ENCODE measurements around the gene RMDN2. TPM values are rescaled to one million over a fixed set of nuclear protein-coding genes. Genes with fewer than 3 reads are reported as not detected.

Gene RMDN2
- total RNA-seq, 1 experiment from 2014 or later, result 3.0 TPM

DNA sequence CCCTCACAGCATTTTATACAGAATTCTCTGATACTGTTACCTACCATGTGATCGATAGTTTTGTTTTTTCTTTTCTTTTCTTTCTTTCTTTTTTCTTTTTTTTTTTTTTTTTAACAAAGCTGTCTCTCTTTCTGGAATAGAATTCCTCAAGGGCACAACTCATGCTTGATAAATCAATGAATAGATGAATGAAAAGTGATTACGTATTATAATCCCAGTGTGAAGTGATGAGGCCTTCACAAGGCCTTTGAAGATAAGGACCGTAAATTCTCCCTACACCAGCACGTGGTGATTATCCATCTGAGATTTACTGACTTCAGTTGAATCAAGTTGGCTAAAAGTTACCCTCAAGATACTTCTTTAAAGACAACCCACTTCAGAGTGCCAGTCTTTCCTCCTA is 46.6 kb upstream of the RMDN2 start (continued):
- TF ChIP-seq, protein P1, sequence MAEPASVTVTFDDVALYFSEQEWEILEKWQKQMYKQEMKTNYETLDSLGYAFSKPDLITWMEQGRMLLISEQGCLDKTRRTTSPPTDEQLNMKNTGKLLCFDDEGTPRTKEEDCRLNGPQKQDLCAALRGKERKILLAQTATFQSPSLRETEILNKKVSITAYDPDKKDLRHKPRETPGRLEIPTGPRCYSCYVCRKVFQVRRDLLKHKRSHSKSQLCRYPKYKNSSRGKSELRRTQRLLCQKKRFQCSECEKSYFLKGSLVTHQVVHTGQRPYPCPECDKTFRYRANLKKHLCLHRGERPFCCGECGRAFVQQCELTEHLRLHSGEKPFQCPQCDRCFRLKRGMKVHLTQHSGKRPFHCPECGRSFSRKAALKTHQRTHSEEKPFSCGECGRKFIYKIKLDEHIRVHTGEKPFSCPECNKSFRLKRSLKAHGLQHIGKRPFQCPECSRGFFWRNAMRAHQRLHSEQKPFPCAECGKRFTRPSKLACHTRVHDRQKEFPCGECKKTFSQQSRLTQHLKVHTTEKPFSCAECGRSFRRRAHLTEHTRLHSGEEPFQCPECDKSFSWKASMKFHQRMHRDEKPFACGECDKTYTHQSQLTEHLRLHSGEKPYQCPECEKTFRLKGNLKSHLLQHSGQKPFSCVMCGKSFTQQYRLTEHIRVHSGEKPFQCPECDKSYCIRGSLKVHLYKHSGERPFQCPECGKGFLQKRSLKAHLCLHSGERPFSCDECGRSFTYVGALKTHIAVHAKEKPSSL (CRISPR knock-in tag; conservative IDR thresholded peaks at IDR 0.05), result no peak

DNA sequence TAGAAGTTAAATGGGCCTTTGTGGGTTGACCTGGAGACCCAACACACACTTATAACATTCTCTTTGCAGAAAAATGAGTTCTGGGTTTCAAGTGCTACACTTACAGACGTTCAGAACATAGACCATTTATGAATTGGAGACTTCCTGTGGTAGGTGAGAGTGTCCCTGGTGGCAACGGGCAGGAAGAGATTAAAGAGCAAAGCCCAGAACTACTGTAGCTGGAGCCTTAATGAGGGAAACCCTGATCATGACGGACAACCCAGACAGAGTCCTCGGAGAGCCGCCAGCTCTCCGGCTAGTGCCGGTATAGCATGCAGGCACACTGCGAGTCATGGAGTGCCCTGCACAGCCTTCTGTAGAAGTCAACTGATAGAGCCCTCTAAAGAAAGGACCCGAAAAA is 44.5 kb upstream of the RMDN2 start:
- no peak overlapping the region for H3K27ac Mint-ChIP-seq
- H3K27me3 Mint-ChIP-seq (ENCODE audit: low read depth), result no peaks in the 10 kb centered on the region
- no peaks in the 10 kb centered on the region for H3K9me3 Mint-ChIP-seq
- peaks cover 25% of the 10 kb centered on the region for H3K4me1 Mint-ChIP-seq
- H3K36me3 Mint-ChIP-seq, result no peaks in the 10 kb centered on the region
- no peak overlapping the region for H3K4me3 Mint-ChIP-seq
- ATAC-seq (no peak), DNase-seq (ENCODE audit: low spot score) (no peak)
- TF ChIP-seq, protein P2, sequence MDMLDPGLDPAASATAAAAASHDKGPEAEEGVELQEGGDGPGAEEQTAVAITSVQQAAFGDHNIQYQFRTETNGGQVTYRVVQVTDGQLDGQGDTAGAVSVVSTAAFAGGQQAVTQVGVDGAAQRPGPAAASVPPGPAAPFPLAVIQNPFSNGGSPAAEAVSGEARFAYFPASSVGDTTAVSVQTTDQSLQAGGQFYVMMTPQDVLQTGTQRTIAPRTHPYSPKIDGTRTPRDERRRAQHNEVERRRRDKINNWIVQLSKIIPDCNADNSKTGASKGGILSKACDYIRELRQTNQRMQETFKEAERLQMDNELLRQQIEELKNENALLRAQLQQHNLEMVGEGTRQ (CRISPR knock-in tag; IDR thresholded peaks at IDR 0.05), result no peak
- TF ChIP-seq ESRRA (CRISPR knock-in tag; IDR thresholded peaks at IDR 0.05; ENCODE audit: borderline replicate concordance) (no peak), CREM (CRISPR knock-in tag; IDR thresholded peaks at IDR 0.05) (no peak), NR3C1 (CRISPR knock-in tag; conservative IDR thresholded peaks at IDR 0.05; ENCODE audit: low read depth) (no peak)
- TF ChIP-seq, protein P3, sequence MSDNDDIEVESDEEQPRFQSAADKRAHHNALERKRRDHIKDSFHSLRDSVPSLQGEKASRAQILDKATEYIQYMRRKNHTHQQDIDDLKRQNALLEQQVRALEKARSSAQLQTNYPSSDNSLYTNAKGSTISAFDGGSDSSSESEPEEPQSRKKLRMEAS (CRISPR knock-in tag; IDR thresholded peaks at IDR 0.05), result no peak
- ChIA-PET POLR2A (no interaction called here), CTCF (interaction anchor here (1.1 to 1.9 kb wide), 3 partner anchors 466 to 490 kb away, joined by 3 to 7 read pairs (median 4); no protein-coding TSS in a partner anchor)

DNA sequence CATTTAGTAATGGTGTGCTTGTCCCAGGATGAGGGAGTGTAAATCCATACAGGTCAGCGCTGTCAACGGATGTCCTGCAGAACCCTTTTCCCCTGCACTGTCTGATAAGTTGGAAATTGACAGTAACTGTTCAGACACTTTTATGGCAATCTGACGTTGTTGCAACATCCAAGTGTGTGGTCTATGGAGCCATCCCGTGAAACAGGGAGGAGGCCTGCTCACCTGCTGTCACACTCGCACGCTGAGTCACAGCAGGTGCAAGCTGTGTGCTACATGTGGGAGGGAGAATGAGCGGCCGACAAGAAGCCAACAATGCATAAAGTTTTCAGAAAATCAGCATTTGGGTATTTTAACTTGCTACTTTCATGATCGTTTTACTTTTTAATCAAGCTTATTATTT is 43.7 kb upstream of the RMDN2 start:
- H3K9me3 Mint-ChIP-seq, result no peaks in the 10 kb centered on the region
- ChIA-PET POLR2A (no interaction called here), CTCF (interaction anchor here (1.1 to 1.9 kb wide), 2 partner anchors 467 to 485 kb away, joined by 3 to 7 read pairs; no protein-coding TSS in a partner anchor)
- ATAC-seq (no peak), DNase-seq (ENCODE audit: low spot score) (no peak)
- H3K27ac Mint-ChIP-seq, result no peak overlapping the region
- TF ChIP-seq, protein P4, sequence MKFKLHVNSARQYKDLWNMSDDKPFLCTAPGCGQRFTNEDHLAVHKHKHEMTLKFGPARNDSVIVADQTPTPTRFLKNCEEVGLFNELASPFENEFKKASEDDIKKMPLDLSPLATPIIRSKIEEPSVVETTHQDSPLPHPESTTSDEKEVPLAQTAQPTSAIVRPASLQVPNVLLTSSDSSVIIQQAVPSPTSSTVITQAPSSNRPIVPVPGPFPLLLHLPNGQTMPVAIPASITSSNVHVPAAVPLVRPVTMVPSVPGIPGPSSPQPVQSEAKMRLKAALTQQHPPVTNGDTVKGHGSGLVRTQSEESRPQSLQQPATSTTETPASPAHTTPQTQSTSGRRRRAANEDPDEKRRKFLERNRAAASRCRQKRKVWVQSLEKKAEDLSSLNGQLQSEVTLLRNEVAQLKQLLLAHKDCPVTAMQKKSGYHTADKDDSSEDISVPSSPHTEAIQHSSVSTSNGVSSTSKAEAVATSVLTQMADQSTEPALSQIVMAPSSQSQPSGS (CRISPR knock-in tag; IDR thresholded peaks at IDR 0.05; ENCODE audit: borderline replicate concordance, low read depth), result no peak
- peak; percentile 96 for TF ChIP-seq ZNF423 (CRISPR knock-in tag; IDR thresholded peaks at IDR 0.05)
- no peaks in the 10 kb centered on the region for H3K36me3 Mint-ChIP-seq
- H3K4me3 Mint-ChIP-seq, result no peak overlapping the region
- no peaks in the 10 kb centered on the region for H3K27me3 Mint-ChIP-seq (ENCODE audit: low read depth)
- peaks cover 26% of the 10 kb centered on the region for H3K4me1 Mint-ChIP-seq

DNA sequence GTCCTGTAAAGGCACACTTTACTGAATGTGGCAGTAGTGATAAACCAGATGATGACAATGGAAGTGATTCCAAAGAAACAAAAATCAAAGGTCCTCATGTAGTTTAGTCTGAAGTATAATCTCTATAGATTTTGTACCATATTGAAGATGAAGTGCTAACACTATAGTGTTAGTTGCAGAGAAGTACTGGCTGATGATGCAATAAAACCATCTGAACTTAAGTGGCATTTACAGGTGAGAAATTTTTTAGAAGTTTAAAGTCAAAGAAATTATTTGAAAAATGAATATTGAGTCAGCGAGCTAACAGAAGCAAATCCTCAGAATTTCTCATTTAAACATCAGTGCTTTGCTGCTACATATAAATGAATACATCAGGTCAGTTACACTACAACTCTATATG is 43.1 kb upstream of the RMDN2 start:
- Mint-ChIP-seq H3K27me3 (ENCODE audit: low read depth) (no peaks in the 10 kb centered on the region), H3K9me3 (no peaks in the 10 kb centered on the region), H3K27ac (no peak overlapping the region), H3K36me3 (no peaks in the 10 kb centered on the region), H3K4me3 (no peak overlapping the region), H3K4me1 (peaks cover 26% of the 10 kb centered on the region)
- DNase-seq (ENCODE audit: low spot score) (no peak), ATAC-seq (no peak)
- CTCF ChIA-PET, result interaction anchor here (1.9 kb wide), 1 partner anchor 468 kb away, joined by 7 read pairs; no protein-coding TSS in a partner anchor
- POLR2A ChIA-PET, result no interaction called here
- TF ChIP-seq, protein P1 (CRISPR knock-in tag; conservative IDR thresholded peaks at IDR 0.05), result no peak
- TF ChIP-seq, protein P5, sequence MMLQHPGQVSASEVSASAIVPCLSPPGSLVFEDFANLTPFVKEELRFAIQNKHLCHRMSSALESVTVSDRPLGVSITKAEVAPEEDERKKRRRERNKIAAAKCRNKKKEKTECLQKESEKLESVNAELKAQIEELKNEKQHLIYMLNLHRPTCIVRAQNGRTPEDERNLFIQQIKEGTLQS (CRISPR knock-in tag; conservative IDR thresholded peaks at IDR 0.05), result no peak
- TF ChIP-seq, protein P2 (CRISPR knock-in tag; IDR thresholded peaks at IDR 0.05), result no peak
- no peak for TF ChIP-seq MYBL2 (CRISPR knock-in tag; IDR thresholded peaks at IDR 0.05)
- TF ChIP-seq PRRX2 (CRISPR knock-in tag; IDR thresholded peaks at IDR 0.05), result no peak
- no peak for TF ChIP-seq CBFB (CRISPR knock-in tag; IDR thresholded peaks at IDR 0.05; ENCODE audit: low read depth)
- no peak for TF ChIP-seq TCF7 (CRISPR knock-in tag; IDR thresholded peaks at IDR 0.05; ENCODE audit: low read depth)
- TF ChIP-seq IRF2 (CRISPR knock-in tag; IDR thresholded peaks at IDR 0.05; ENCODE audit: borderline replicate concordance, low read depth), result no peak
- TF ChIP-seq, protein P6, sequence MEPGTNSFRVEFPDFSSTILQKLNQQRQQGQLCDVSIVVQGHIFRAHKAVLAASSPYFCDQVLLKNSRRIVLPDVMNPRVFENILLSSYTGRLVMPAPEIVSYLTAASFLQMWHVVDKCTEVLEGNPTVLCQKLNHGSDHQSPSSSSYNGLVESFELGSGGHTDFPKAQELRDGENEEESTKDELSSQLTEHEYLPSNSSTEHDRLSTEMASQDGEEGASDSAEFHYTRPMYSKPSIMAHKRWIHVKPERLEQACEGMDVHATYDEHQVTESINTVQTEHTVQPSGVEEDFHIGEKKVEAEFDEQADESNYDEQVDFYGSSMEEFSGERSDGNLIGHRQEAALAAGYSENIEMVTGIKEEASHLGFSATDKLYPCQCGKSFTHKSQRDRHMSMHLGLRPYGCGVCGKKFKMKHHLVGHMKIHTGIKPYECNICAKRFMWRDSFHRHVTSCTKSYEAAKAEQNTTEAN (CRISPR knock-in tag; IDR thresholded peaks at IDR 0.05), result no peak
- TF ChIP-seq NR2C2 (CRISPR knock-in tag; IDR thresholded peaks at IDR 0.05), result no peak
- TF ChIP-seq, protein P7, sequence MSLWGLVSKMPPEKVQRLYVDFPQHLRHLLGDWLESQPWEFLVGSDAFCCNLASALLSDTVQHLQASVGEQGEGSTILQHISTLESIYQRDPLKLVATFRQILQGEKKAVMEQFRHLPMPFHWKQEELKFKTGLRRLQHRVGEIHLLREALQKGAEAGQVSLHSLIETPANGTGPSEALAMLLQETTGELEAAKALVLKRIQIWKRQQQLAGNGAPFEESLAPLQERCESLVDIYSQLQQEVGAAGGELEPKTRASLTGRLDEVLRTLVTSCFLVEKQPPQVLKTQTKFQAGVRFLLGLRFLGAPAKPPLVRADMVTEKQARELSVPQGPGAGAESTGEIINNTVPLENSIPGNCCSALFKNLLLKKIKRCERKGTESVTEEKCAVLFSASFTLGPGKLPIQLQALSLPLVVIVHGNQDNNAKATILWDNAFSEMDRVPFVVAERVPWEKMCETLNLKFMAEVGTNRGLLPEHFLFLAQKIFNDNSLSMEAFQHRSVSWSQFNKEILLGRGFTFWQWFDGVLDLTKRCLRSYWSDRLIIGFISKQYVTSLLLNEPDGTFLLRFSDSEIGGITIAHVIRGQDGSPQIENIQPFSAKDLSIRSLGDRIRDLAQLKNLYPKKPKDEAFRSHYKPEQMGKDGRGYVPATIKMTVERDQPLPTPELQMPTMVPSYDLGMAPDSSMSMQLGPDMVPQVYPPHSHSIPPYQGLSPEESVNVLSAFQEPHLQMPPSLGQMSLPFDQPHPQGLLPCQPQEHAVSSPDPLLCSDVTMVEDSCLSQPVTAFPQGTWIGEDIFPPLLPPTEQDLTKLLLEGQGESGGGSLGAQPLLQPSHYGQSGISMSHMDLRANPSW (CRISPR knock-in tag; conservative IDR thresholded peaks at IDR 0.05; ENCODE audit: low read depth), result no peak
